ENCODE measurements around the gene TMEM151B.

TMEM151B gene

DNA sequence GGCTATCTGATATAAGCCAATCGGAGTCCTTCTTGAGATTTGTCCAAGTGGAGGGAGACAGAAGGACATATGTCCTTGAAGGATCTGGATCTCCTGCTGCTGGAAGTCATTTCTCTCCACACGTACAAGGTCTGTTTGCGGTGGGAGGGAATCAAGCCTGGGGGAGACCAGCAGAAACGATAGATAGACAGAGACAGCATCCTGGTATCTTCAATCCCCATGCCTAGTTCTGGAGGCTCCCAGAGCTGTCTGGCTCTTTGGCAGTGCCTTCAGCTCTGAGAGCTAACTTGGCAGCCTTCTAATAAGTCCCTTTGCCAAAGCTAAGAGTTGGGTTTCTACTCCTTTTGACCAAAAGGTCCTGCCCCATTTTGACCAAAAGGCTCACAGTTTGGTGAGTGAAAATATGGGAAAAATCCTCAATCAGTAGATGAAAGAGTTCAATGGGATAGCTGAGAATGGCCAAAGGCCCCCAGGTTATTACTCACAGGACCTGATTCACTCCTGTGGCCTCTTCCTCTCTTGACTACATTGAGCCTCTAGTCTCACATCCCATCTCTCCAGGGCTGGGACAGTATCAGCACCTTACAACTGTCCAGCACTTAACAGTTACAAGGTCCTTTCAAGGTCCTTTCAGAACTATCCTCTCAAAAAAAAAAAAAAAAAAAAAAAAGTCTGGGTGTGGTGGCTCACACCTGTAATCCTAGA is 22.6 kb downstream of the TMEM151B start:
- no peak for DNase-seq
- Histone ChIP-seq H3K27ac (ENCODE audit: low read depth, low read length) (no peak overlapping the region), H3K4me1 (ENCODE audit: control insufficient read depth in 1 of 2, insufficient read depth in 2 of 2, low read length in 2 of 2) (peaks cover 4 to 6% of the 10 kb centered on the region in 2 experiments), H3K36me3 (ENCODE audit: control insufficient read depth in 1 of 2, insufficient read depth in 2 of 2, low read length in 2 of 2) (no peaks in the 10 kb centered on the region), H3K14ac (ENCODE audit: low read length) (no peak overlapping the region), H3K4me2 (ENCODE audit: low read length) (no peak overlapping the region), H4K8ac (ENCODE audit: low read depth, low read length) (no peak overlapping the region), H3K23ac (ENCODE audit: low read length) (no peak overlapping the region), H3K4me3 (ENCODE audit: low read depth, low read length) (no peak overlapping the region), H3K9me3 (ENCODE audit: insufficient read depth, low read depth, low read length) (no peaks in the 10 kb centered on the region), H2BK5ac (ENCODE audit: low read depth, low read length, poor library complexity) (no peak overlapping the region), H2BK12ac (ENCODE audit: low read length) (no peak overlapping the region), H3K79me1 (ENCODE audit: low read length) (no peaks in the 10 kb centered on the region), H3K4ac (ENCODE audit: low read depth, low read length) (no peak overlapping the region), H3K27me3 (ENCODE audit: insufficient read depth, low read length) (peaks cover 23% of the 10 kb centered on the region), H3K18ac (ENCODE audit: low read length) (no peak overlapping the region), H2BK120ac (ENCODE audit: insufficient read depth, low read length, poor library complexity) (no peak overlapping the region), H2AFZ (ENCODE audit: insufficient read depth, low read length, poor library complexity) (no peak overlapping the region), H3K79me2 (ENCODE audit: control insufficient read depth, insufficient read depth, low read length, poor library complexity) (no peaks in the 10 kb centered on the region), H4K91ac (ENCODE audit: low read depth, low read length) (no peak overlapping the region), H4K12ac (ENCODE audit: low read depth, low read length) (no peak overlapping the region), H3K9ac (ENCODE audit: low read length) (no peak overlapping the region), H2AK5ac (ENCODE audit: low read length) (no peak overlapping the region)
- no CpG with 5 or more reads among the region's 4 CpGs for WGBS (ENCODE audit: extremely low coverage, insufficient coverage, insufficient read length)

DNA sequence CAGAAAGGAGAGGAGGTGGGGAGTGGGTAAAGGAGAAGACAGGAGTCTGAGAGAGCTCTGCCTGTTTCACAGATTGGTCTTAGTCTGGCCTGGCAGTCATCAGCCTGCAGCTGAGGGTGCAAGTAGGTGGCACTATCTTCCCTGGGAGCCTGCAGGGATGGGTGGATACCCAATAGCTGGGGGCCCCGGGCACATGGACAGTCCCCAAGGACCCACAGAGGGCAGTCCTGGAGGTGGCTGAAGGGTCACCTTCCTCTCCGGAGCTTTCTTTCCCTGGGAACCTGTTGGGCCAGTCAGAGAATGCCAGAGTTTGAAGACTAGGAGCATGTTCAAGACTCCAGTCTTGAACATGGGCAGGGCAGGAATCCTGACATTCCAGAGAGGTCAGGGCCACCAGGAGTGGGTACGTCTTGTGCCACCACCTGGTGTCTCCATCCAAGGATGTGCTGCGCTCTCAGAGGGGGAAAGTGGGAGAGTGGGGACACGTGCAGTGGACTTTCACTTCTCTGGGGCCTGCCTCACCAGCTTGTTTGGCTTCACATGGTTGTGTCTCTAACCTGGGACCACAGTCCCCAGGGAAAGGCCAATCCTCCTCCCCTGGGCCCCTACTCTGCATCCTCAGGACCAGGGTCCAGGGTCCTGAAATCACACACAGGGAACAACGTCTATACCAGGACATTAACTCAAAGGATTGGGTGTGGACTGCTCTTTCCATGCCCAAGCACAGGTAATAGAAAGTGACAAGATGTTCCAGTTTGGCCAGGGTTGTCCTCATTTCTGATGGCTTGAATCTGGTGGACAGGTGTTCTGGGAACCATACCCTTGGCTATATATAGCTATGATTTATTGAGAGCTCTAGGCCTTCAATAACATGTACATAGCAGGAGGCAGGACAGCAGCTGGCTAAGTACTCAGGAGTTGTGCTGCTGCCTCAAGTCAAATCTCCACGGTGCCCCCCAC is 24.9 kb downstream of the TMEM151B start:
- Histone ChIP-seq H3K27me3 (ENCODE audit: insufficient read depth, low read length) (peaks cover 26% of the 10 kb centered on the region), H3K79me1 (ENCODE audit: low read length) (no peaks in the 10 kb centered on the region), H3K27ac (ENCODE audit: low read depth, low read length) (no peak overlapping the region), H3K36me3 (ENCODE audit: control insufficient read depth in 1 of 2, insufficient read depth in 2 of 2, low read length in 2 of 2) (peaks cover under 1% of the 10 kb centered on the region in 2 experiments), H3K18ac (ENCODE audit: low read length) (no peak overlapping the region), H2BK5ac (ENCODE audit: low read depth, low read length, poor library complexity) (no peak overlapping the region), H3K79me2 (ENCODE audit: control insufficient read depth, insufficient read depth, low read length, poor library complexity) (no peaks in the 10 kb centered on the region), H3K9me3 (ENCODE audit: insufficient read depth, low read depth, low read length) (peaks cover 3% of the 10 kb centered on the region), H2AFZ (ENCODE audit: insufficient read depth, low read length, poor library complexity) (no peak overlapping the region), H3K4ac (ENCODE audit: low read depth, low read length) (no peak overlapping the region), H3K9ac (ENCODE audit: low read length) (no peak overlapping the region), H3K14ac (ENCODE audit: low read length) (no peak overlapping the region), H4K12ac (ENCODE audit: low read depth, low read length) (no peak overlapping the region), H3K4me3 (ENCODE audit: low read depth, low read length) (no peak overlapping the region), H4K91ac (ENCODE audit: low read depth, low read length) (no peak overlapping the region), H2AK5ac (ENCODE audit: low read length) (no peak overlapping the region), H2BK120ac (ENCODE audit: insufficient read depth, low read length, poor library complexity) (no peak overlapping the region), H3K23ac (ENCODE audit: low read length) (no peak overlapping the region), H3K4me2 (ENCODE audit: low read length) (no peak overlapping the region), H4K8ac (ENCODE audit: low read depth, low read length) (no peak overlapping the region), H3K4me1 (ENCODE audit: control insufficient read depth in 1 of 2, insufficient read depth in 2 of 2, low read length in 2 of 2) (peaks cover 4 to 6% of the 10 kb centered on the region in 2 experiments), H2BK12ac (ENCODE audit: low read length) (no peak overlapping the region)
- WGBS (ENCODE audit: extremely low coverage, insufficient coverage, insufficient read length) = no CpG with 5 or more reads among the region's 7 CpGs
- DNase-seq = peak in 1 of 2 donors; percentile 12

DNA sequence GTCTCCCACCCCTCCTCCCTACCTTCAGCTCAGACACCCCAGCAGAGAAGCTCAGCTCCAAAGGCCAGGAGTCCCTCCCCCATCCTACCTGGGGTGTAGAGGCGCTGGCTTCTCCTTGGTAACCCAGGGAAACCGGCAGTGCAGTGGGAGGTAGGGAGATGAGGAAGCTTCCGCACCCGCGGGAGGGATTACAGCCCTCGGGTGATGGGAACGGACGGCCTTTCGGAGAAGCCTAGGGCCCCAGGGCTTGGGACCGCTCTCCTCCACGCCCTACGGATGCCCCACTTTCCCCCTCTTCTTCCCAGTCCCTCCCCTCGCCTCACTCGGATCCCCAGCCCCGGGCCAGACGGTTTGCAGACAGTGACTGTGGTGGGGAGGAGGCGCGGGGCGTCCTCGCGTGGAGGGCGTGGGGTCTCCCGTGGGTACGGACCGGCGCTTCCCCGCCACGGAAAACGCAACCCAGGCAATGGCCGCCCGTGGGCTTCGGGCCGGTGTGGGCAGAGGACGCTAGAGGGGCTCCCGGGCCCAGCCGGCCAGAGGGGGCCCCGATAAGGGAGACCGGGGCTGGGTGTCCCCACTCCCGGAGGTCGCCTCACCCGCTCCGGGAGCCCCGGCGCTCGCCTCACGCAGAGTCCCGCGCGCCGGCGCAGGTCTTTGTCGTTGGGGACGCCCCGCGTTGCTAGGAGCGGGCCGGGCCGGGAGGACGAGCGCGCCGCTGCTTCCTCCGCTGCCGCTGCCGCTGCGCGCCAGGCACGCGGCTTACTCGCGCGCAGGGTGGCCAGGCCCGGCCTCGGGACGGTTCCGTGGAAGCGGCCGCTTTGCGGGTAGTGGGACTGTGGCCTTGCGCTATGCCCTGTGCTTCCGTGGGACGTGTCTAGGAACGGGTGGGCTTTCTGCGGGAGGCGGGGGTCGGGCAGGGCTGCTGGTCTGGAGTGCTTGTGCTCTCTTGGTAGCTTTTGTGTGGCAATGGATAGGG is 27.1 kb downstream of the TMEM151B start:
- H3K36me3 ChIP-seq (ENCODE audit: control insufficient read depth in 1 of 2, insufficient read depth in 2 of 2, low read length in 2 of 2) = peaks cover 22% of the 10 kb centered on the region in 2 experiments
- no peak overlapping the region for H4K12ac ChIP-seq (ENCODE audit: low read depth, low read length)
- DNase-seq = peak in 1 of 2 donors; percentile 25
- H3K79me1 ChIP-seq (ENCODE audit: low read length) = no peaks in the 10 kb centered on the region
- no peak overlapping the region for H3K14ac ChIP-seq (ENCODE audit: low read length)
- H2AFZ ChIP-seq (ENCODE audit: insufficient read depth, low read length, poor library complexity) = no peak overlapping the region
- no peak overlapping the region for H3K18ac ChIP-seq (ENCODE audit: low read length)
- H2AK5ac ChIP-seq (ENCODE audit: low read length) = no peak overlapping the region
- H2BK12ac ChIP-seq (ENCODE audit: low read length) = no peak overlapping the region
- H3K4me3 ChIP-seq (ENCODE audit: low read depth, low read length) = peak overlapping the region; percentile 40
- no peak overlapping the region for H3K4ac ChIP-seq (ENCODE audit: low read depth, low read length)
- H3K9me3 ChIP-seq (ENCODE audit: insufficient read depth, low read depth, low read length) = peaks cover 3% of the 10 kb centered on the region
- no peak overlapping the region for H3K9ac ChIP-seq (ENCODE audit: low read length)
- no peak overlapping the region for H3K27ac ChIP-seq (ENCODE audit: low read depth, low read length)
- H3K79me2 ChIP-seq (ENCODE audit: control insufficient read depth, insufficient read depth, low read length, poor library complexity) = no peaks in the 10 kb centered on the region
- no CpG with 5 or more reads among the region's 86 CpGs for WGBS (ENCODE audit: extremely low coverage, insufficient coverage, insufficient read length)
- no peak overlapping the region for H4K91ac ChIP-seq (ENCODE audit: low read depth, low read length)
- peaks cover 26% of the 10 kb centered on the region for H3K27me3 ChIP-seq (ENCODE audit: insufficient read depth, low read length)
- H2BK120ac ChIP-seq (ENCODE audit: insufficient read depth, low read length, poor library complexity) = no peak overlapping the region
- peak overlapping the region; percentile 56 for H3K4me2 ChIP-seq (ENCODE audit: low read length)
- no peak overlapping the region for H2BK5ac ChIP-seq (ENCODE audit: low read depth, low read length, poor library complexity)
- H4K8ac ChIP-seq (ENCODE audit: low read depth, low read length) = no peak overlapping the region
- no peak overlapping the region for H3K23ac ChIP-seq (ENCODE audit: low read length)
- H3K4me1 ChIP-seq (ENCODE audit: control insufficient read depth in 1 of 2, insufficient read depth in 2 of 2, low read length in 2 of 2) = peaks cover 4 to 6% of the 10 kb centered on the region in 2 experiments

All from trophoblast cell (in vitro differentiated cells and primary cell).